GM19395 (cell line): Measurements from ENCODE around the gene USP40.

Experiments
- ATAC-seq: cut with Tn5 transposase; IDR thresholded peaks from one replicate; pipeline ENCODE4 v1.9.1; 2021; ENCODE audit warnings: mild to moderate bottlenecking, moderate library complexity; ENCODE audit not compliant: unreplicated experiment

Gene USP40

GRCh38 chr2:233462826-233463470, 103.6 kb downstream of the USP40 start:
- ATAC-seq: no peak

GRCh38 chr2:233462202-233462785, 104.3 kb downstream of the USP40 start:
- no peak for ATAC-seq

- ATAC-seq: no peak
Measured at GRCh38 chr2:233461481-233461891, 105.1 kb downstream of the USP40 start.

- ATAC-seq: no peak
Measured at GRCh38 chr2:233460726-233461441, 105.7 kb downstream of the USP40 start.

- no peak for ATAC-seq
Measured at GRCh38 chr2:233459426-233459825, 107.2 kb downstream of the USP40 start.

GRCh38 chr2:233458826-233459225, 107.8 kb downstream of the USP40 start:
- no peak for ATAC-seq

- no peak for ATAC-seq
Measured at GRCh38 chr2:233458031-233458610, 108.5 kb downstream of the USP40 start.

GRCh38 chr2:233457356-233457755, 109.2 kb downstream of the USP40 start:
- no peak for ATAC-seq

GRCh38 chr2:233456934-233457333, 109.6 kb downstream of the USP40 start:
- ATAC-seq: no peak

GRCh38 chr2:233456111-233456510, 110.5 kb downstream of the USP40 start:
- ATAC-seq: no peak

GRCh38 chr2:233455491-233455890, 111.1 kb downstream of the USP40 start:
- ATAC-seq: no peak

- ATAC-seq: no peak
Measured at GRCh38 chr2:233455006-233455405, 111.6 kb downstream of the USP40 start.

GRCh38 chr2:233453916-233454315, 112.7 kb downstream of the USP40 start:
- no peak for ATAC-seq

- no peak for ATAC-seq
Measured at GRCh38 chr2:233453111-233453915, 113.3 kb downstream of the USP40 start.

GRCh38 chr2:233451950-233452349, 114.6 kb downstream of the USP40 start:
- no peak for ATAC-seq

- ATAC-seq: no peak
Measured at GRCh38 chr2:233450864-233451575, 115.6 kb downstream of the USP40 start.

GRCh38 chr2:233449921-233450863, 116.4 kb downstream of the USP40 start:
- no peak for ATAC-seq

- ATAC-seq: no peak
Measured at GRCh38 chr2:233449081-233449901, 117.3 kb downstream of the USP40 start.
